Stimulated activated naive CD4-positive, alpha-beta T cell (primary cell): ENCODE data around the gene DENND4C.
A peak's percentile ranks its signal among the peaks of the same experiment; 100 is the strongest.
"Not testable (repeated sequence)": the region's sequence is repeated elsewhere in the genome, so short reads cannot be mapped to it uniquely, and the experiment has no call there.

Source experiments
- DNase-seq, 6 experiments: peaks; one replicate each; lab custom pipeline; 2025; lab: John Stamatoyannopoulos, UW

The DENND4C gene

GRCh38 chr9:19375538-19375937 lies 145.0 kb downstream of the DENND4C start:
- no peak for DNase-seq

DNA sequence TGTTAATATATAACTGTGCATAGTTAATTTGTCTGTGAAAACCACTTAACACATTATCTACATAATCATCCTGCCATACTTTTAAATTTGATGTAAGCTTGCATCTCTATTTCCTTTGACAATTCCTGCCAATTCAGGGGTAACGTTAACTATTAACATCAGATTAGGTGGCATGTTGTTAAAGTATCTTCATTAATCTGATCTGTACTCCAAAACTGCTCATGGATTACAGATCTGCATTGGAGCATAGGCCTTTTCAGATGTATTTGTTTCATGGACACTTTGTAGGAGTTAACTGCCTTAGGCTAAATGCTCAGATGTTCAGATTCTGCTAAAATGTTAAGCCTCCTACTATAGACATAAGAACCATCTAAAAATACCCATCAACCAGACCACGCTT lies 146.4 kb downstream of the DENND4C start:
- peak in 1 of 6 experiments; percentile 3 for DNase-seq

- DNase-seq: no peak
Measured at GRCh38 chr9:19378164-19378563, 147.7 kb downstream of the DENND4C start.

GRCh38 chr9:19378647-19379046 lies 148.2 kb downstream of the DENND4C start:
- DNase-seq: peak in 2 of 6 experiments; percentile 7 to 18

DNA sequence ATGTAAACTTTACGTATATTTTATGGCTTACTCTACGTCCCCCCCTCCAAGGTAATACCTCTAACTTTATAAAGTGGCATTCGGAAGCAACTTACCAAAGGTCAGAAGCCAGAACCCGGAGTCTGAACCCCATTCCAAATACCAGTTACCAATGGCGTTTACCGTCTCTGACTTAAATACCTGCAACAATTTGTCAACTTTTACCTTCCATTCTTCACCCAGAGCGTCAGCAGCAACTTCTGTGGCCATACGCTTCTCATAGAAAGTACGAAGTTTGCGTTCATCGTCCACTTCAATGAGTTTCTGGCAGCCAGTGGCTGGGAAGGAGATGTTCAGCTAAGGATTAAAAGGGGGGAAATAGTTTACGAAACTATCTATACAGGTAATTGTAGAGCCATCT lies 148.8 kb downstream of the DENND4C start:
- DNase-seq: no peak

DNA sequence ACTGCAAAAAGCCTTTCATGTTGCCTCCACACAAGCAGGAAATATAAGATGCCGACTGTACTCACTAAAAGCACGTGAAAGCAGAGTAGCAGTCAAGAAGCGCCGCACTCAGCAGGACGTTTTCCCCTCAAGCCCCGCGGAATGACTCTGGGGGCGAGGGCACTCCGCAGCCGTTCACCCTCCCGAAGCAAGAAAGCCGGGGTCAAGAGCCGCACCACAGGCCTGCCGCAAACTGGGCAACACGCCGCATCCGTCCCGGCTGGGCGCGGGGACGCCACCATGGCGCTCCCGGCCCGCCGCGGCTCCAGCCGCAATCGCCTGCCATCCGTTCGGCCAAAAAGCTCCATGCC lies 149.2 kb downstream of the DENND4C start:
- DNase-seq: peak in 3 of 6 experiments; percentile 44 to 96 (median 53)

DNA sequence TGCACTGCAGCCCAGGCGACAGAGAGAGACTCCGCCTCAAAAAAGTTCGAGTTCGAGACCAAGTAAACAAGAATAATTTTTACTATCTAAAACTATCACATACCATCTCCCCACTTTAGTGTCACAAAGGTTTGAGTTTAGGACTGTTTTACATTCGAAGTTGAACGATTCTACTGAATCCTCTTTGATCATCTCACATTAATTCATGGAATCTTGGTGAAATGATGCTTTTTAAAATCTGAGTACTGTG lies 150.3 kb downstream of the DENND4C start:
- DNase-seq: no peak

GRCh38 chr9:19381656-19382055 lies 151.2 kb downstream of the DENND4C start:
- DNase-seq: no peak

- DNase-seq: not testable (repeated sequence)
Measured at GRCh38 chr9:19385212-19385611, 154.7 kb downstream of the DENND4C start.

DNA sequence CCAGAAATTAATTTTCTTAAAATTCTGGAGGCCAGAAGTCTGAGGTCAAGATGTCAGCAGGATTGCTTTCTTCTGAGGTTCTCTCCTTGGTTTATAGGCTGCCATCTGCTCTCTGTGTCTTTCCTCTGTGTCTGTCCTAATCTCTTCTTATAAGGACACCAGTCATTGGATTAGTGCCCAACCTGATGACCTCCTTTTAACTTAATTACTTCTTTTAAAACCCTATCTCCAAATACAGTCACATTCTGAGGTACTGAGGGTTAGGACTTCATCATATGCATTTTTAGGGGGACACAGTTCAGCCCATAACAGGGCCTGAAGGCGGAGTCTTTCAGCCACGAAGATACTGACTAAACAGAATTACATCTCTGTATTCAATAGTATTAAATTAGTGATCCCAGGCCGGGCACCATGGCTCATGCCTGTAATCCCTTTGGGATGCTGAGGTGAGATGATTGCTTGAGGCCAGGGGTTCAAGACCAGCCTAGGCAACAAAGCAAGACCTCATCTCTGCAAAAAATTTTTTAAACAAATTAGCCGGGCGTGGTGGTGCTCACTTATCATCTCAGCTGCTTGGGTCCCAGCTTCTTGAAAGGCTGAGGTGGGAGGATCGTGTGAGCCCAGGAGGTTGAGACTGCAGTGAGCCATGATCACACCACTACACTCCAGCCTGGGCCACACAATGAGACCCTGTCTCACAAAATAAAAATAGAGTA lies 155.5 kb downstream of the DENND4C start:
- DNase-seq: no peak

DNA sequence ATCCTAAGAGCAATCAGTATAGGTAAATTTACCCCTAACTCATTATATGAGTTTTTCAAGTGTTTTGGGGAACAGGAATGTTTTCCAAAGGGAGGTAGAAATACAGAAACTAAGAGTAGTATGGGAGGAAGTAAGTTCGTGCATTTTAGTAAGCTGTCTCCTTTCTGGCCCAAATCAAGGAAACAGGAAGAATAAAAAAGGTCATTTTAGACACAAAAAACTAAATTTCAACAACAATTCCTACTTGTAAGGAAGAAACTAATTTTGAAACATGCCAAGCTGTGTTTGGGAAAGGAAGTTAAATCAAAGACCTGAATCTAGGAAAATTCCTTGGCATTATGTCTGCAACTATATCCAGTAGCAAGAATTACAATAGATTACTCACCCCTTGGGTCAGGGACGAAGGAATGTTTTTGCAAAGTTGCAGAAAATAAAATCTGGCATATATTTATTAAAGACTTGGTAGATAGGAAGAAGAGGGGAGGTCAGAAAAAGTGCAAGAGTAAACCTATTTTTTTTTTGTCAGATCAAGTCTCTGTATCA lies 156.1 kb downstream of the DENND4C start:
- no peak for DNase-seq

DNA sequence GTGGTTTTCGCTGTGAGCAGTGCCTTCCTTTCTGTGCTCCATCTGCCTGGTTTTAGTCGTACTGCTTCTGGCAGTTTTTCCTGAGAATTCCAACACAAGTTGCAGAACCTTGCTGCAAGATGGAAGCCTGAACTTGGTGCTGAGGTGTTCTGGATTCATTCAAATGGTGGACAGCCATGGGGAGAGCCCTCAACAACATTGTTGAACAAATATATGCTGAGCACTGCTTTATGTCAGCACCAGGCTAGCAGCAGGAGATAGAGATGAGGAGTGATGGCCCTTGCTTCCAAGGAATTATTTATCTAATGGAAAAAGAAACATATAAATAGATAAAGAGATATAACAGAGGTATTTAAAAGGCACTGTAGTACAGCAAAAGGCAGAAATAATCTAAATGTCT lies 156.8 kb downstream of the DENND4C start:
- DNase-seq: no peak

DNA sequence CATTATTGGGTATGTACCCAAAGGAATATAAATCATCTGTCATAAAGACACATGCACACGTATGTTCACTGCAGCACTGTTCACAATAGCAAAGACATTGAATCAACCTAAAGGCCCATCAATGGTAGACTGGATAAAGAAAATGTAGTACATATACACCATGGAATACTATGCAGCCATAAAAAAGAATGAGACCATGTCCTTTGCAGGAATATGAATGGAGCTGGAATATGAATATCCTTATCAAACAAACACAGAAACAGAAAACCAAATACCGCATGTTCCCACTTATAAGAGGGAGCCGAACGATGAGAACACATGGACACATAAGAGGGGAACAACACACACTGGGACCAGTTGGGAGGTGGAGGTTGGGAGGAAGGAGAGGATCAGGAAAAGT lies 159.0 kb downstream of the DENND4C start:
- not testable (repeated sequence) for DNase-seq

- DNase-seq: no peak
Measured at GRCh38 chr9:19397845-19398244, 167.4 kb downstream of the DENND4C start.

DNA sequence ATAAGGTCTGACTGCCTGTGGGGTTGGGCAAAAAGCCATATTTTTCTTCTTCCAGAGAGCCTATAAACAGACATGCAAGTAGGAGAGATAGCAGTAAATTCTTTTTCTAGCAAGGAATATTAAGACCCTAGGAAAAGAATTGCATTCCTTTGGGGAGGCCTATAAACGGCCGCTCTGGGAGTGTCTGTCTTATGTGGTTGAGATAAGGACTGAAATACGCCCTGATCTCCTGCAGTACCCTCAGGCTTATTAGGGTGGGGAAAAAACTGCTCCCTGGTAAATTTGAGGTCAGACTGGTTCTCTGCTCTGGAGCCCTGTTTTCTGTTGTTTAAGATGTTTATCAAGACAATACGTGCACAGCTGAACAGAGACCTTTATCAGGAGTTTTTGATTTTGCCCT lies 172.7 kb downstream of the DENND4C start:
- DNase-seq: not testable (repeated sequence)

DNA sequence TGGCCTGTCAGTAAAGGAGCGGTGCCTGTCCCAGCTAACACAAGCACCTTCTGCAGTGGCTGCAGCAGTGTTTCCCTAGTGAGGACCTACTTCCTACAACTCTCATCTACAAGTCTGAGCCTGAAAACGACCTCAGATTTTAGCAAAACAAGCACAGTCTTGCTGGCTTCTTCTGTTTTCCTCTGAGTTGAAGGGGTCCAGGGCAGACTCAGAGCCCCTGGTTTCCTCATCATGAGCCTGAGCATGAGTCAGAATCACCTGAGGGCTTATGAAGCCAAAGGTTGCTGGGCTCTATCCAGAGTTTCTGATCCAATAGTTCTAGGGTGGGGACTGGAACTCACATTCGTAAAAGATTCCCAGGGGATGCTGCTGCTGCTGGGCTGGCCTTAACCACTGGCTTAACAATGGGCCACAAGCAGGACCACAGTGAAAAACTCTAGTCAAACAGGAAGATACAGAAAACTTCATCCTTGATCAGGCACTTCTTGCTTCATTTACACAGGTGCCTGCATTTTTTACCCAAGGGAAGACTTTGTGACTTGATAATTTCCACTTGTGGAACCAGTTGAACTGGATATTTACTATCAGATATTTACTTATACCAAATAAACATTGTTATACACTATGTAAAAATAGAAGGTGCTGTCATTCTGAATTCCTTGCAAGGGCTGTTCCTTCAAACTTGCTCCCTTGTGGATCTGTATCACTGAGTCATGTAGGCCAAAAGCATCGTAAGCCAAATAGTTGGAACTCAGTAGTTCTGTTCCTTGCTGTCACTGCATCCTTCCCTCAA lies 174.0 kb downstream of the DENND4C start:
- DNase-seq: no peak

- no peak for DNase-seq
Measured at GRCh38 chr9:19405771-19406170, 175.3 kb downstream of the DENND4C start.

GRCh38 chr9:19408316-19408692 lies 177.8 kb downstream of the DENND4C start:
- no peak for DNase-seq

DNA sequence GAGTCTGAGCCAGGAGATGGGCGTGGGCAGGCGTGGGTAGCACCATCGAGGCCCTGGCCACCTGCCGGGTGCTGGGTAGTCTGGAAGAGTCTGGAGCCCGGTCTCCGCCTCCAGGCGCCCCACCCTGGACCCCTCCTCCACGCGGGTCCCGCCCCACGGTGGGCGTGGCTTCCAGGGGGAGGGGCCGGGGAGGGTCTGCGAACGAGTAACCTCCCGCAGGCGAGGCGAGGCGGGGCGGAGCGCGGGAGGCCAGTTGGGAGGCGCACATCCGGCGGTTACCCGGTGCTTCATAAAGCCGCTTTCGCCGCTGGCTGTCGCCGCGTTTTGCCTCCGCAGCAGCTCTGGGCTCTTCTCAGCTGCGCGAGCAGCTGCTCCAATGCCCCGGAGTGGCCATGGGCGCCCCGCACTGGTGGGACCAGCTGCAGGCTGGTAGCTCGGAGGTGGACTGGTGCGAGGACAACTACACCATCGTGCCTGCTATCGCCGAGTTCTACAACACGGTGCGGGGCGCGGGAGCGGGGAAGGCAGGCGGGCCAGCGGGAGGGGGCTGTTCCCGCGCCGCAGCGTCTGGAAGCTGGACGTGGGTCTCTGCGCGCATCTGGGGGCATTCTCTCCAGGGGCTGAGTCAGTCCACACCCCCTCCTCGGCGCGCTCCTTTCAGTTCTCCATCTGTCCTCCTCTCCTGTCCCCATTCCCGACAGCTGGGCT lies 178.4 kb downstream of the DENND4C start, which contains the start of gene ACER2:
TSS of gene ACER2 (plus strand) at position 317 of the 708 bp plus-strand sequence. CDS start at position 393, 76 bp downstream.
- peak; percentile 88 to 95 (median 94) for DNase-seq

DNA sequence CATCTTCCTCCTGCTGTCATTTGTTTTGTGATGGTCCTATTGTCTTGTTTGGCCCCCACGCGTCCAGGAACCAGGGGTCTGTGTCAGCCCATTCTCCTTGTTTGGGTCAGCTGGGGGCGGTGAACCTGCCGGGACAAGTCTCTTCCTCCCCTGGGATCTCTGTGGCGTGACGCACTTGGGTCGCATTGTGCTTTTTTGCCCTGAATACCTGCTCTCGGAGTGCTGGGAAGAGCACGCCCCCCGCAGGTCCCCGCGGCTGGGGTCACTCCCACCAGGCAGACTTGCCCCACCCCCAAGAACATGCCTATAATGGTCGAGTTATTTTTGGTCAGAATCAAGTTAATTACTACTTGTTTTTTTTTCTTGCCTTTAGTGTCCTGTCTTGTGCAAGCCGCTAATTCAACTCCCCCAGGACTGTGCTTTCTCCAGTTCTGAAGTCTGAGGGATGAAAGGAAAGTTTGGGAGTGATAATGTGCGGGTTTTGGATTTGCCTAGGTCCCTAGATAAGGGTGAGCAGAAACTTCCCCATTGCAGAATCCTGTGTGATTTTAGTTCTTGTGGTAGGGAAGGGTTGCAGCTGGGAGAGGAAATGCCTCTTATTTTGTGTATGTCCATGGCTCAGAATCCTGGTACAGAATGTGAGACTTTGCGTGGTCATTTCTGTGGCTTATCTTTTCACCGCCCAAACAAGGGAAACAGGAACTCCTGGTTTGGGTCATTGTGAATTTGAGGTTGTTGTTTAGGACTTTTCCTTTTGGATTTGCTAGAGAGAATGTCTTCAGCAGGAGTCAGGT lies 179.1 kb downstream of the DENND4C start:
- peak in 3 of 6 experiments; percentile 4 to 32 (median 18) for DNase-seq

- DNase-seq: no peak
Measured at GRCh38 chr9:19410195-19410503, 179.7 kb downstream of the DENND4C start.

GRCh38 chr9:19410594-19410993 lies 180.1 kb downstream of the DENND4C start:
- no peak for DNase-seq
